ENCODE measurements around the gene RNF167.

Gene RNF167

DNA sequence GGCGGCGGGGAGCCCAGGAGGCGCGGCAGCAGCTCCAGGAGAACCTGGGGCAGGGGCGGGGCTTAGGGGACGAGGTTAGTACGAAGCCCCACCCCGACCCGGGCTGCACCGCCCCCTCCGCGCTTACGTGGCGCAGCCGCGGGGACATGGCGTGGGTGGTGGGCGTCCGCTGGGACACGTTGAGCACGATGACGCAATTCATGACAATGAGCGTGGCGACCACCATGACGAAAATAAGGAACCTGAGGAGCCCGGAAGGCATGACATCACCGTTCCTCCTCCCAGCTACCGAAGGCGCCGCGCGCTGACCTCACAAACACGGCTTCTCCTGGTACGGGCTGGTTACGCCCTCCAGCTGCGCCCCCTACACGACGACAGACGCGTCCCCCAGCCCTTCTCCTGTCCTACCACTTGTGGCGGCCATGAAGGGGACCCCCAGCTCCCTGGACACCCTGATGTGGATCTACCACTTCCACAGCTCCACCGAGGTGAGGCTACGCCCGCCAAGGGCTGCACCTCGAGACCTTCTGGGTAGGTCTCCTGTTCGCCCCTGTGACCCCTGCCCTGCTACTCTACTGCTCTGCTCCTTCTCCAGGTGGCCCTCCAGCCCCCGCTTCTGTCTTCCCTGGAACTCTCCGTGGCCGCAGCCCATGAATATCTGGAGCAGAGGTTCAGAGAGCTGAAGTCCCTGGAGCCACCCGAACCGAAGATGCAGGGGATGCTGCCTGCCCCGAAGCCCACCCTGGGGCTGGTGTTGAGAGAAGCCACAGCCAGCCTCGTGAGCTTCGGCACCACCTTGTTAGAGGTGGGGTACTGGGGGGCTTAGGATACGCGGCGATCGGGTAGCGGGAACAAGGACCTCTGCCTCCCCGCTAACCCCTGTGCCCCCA is 40.5 kb upstream of the RNF167 start, which contains the start of gene C17orf107:
Gene C17orf107, plus strand, starts transcription at position 196 of the 890 bp plus-strand sequence. Its CDS starts 227 bp downstream, at position 423.
- H3K4me2 ChIP-seq (ENCODE audit: low read depth, low read length): peak within 1 kb of the TSS; percentile 39; the same call in 1 of the 2 replicates
- no peaks in the 10 kb centered on the region for H3K9me2 ChIP-seq (replicated peaks; ENCODE audit: insufficient read depth, low read length)
- TF ChIP-seq EZH2 (optimal IDR thresholded peaks at IDR 0.05; ENCODE audit: low read depth, low read length) (no peak), CTCF (IDR thresholded peaks at IDR 0.05; ENCODE audit: low read length) (no peak)
- H3K9ac ChIP-seq (ENCODE audit: low read length): no peak within 1 kb of the TSS
- H3K79me2 ChIP-seq (ENCODE audit: low read length): no peaks in the 10 kb centered on the region
- no peak within 1 kb of the TSS for H3K4me3 ChIP-seq (ENCODE audit: low read length)
- peaks cover 11% of the 10 kb centered on the region for H3F3A ChIP-seq (ENCODE audit: insufficient read depth, low read length)
- H3K36me3 ChIP-seq (replicated peaks; ENCODE audit: insufficient read depth, low read length): no peaks in the 10 kb centered on the region
- H2AFZ ChIP-seq (ENCODE audit: low read length): no peak within 1 kb of the TSS
- no peak within 1 kb of the TSS for H3K27ac ChIP-seq (ENCODE audit: low read length)
- H3K9me3 ChIP-seq (replicated peaks; ENCODE audit: insufficient read depth, low read length): no peaks in the 10 kb centered on the region
- no peaks in the 10 kb centered on the region for H4K20me1 ChIP-seq (ENCODE audit: insufficient read depth, low read length)
- peak; percentile 12 for DNase-seq
- peaks cover 12% of the 10 kb centered on the region for H3K4me1 ChIP-seq (ENCODE audit: low read length)
- H3K27me3 ChIP-seq (replicated peaks; ENCODE audit: insufficient read depth, low read length): no peaks in the 10 kb centered on the region

- Histone ChIP-seq H3K9ac (ENCODE audit: low read length) (no peak overlapping the region), H3K36me3 (replicated peaks; ENCODE audit: insufficient read depth, low read length) (no peaks in the 10 kb centered on the region), H3K9me3 (replicated peaks; ENCODE audit: insufficient read depth, low read length) (no peaks in the 10 kb centered on the region), H4K20me1 (ENCODE audit: insufficient read depth, low read length) (no peaks in the 10 kb centered on the region), H3K9me2 (replicated peaks; ENCODE audit: insufficient read depth, low read length) (no peaks in the 10 kb centered on the region), H3K79me2 (ENCODE audit: low read length) (no peaks in the 10 kb centered on the region), H3F3A (ENCODE audit: insufficient read depth, low read length) (peaks cover 11% of the 10 kb centered on the region), H2AFZ (ENCODE audit: low read length) (no peak overlapping the region), H3K4me2 (ENCODE audit: low read depth, low read length) (no peak overlapping the region), H3K4me3 (ENCODE audit: low read length) (no peak overlapping the region), H3K4me1 (ENCODE audit: low read length) (peaks cover 12% of the 10 kb centered on the region), H3K27ac (ENCODE audit: low read length) (no peak overlapping the region), H3K27me3 (replicated peaks; ENCODE audit: insufficient read depth, low read length) (no peaks in the 10 kb centered on the region)
- TF ChIP-seq CTCF (IDR thresholded peaks at IDR 0.05; ENCODE audit: low read length) (no peak), EZH2phosphoT487 (IDR thresholded peaks at IDR 0.05; ENCODE audit: low read length) (no peak), EZH2 (optimal IDR thresholded peaks at IDR 0.05; ENCODE audit: low read depth, low read length) (no peak)
- DNase-seq: no peak
These were observed 39.6 kb upstream of the RNF167 start for GRCh38 chr17:4900231-4901107.

GRCh38 chr17:4901108-4901647 is 38.9 kb upstream of the RNF167 start:
- no peak overlapping the region for H2AFZ ChIP-seq (ENCODE audit: low read length)
- no peaks in the 10 kb centered on the region for H4K20me1 ChIP-seq (ENCODE audit: insufficient read depth, low read length)
- no peaks in the 10 kb centered on the region for H3K79me2 ChIP-seq (ENCODE audit: low read length)
- H3K9me2 ChIP-seq (replicated peaks; ENCODE audit: insufficient read depth, low read length): no peaks in the 10 kb centered on the region
- H3K36me3 ChIP-seq (replicated peaks; ENCODE audit: insufficient read depth, low read length): no peaks in the 10 kb centered on the region
- H3K4me3 ChIP-seq (ENCODE audit: low read length): no peak overlapping the region
- H3K4me1 ChIP-seq (ENCODE audit: low read length): peaks cover 12% of the 10 kb centered on the region
- H3K27ac ChIP-seq (ENCODE audit: low read length): no peak overlapping the region
- no peak for DNase-seq
- H3K9me3 ChIP-seq (replicated peaks; ENCODE audit: insufficient read depth, low read length): no peaks in the 10 kb centered on the region
- no peaks in the 10 kb centered on the region for H3K27me3 ChIP-seq (replicated peaks; ENCODE audit: insufficient read depth, low read length)
- TF ChIP-seq EZH2 (optimal IDR thresholded peaks at IDR 0.05; ENCODE audit: low read depth, low read length) (no peak), CTCF (IDR thresholded peaks at IDR 0.05; ENCODE audit: low read length) (no peak), EZH2phosphoT487 (IDR thresholded peaks at IDR 0.05; ENCODE audit: low read length) (no peak)
- H3F3A ChIP-seq (ENCODE audit: insufficient read depth, low read length): peaks cover 11% of the 10 kb centered on the region
- H3K4me2 ChIP-seq (ENCODE audit: low read depth, low read length): no peak overlapping the region
- H3K9ac ChIP-seq (ENCODE audit: low read length): no peak overlapping the region

Measured in MM.1S (cell line).